ENCODE results near the gene DYSF.

The DYSF gene

DNA sequence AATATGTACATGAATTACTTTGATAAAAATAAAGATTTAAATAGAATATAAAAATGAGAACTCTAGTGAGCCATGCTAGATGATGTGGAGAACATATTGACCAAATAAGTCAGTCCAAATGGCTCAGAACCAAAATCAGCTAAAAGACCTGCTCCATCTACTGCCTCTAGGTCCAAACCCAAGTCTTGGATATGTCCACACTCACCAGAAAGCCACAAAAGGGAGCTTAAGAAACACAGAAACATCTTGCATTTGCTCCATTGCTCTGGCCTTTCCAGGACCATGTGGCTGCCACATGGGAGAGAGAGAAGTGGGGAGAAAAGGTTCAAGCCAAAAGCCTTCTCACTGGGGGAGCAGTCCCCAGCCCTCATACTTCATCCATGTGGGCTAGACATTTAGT, 272.5 kb downstream of the DYSF start:
- Histone ChIP-seq H3K27me3 (ENCODE audit: control insufficient read depth, insufficient read depth, low read length) (no peaks in the 10 kb centered on the region), H3K9me3 (ENCODE audit: control insufficient read depth, insufficient read depth, low read length) (peaks cover 3% of the 10 kb centered on the region), H3K9ac (ENCODE audit: low read depth, low read length) (no peak overlapping the region), H3K4me1 (ENCODE audit: control insufficient read depth, insufficient read depth, low read length) (no peaks in the 10 kb centered on the region), H3K36me3 (ENCODE audit: control insufficient read depth, insufficient read depth, low read length) (no peaks in the 10 kb centered on the region), H3K4me3 (ENCODE audit: low read depth, low read length) (no peak overlapping the region)

DNA sequence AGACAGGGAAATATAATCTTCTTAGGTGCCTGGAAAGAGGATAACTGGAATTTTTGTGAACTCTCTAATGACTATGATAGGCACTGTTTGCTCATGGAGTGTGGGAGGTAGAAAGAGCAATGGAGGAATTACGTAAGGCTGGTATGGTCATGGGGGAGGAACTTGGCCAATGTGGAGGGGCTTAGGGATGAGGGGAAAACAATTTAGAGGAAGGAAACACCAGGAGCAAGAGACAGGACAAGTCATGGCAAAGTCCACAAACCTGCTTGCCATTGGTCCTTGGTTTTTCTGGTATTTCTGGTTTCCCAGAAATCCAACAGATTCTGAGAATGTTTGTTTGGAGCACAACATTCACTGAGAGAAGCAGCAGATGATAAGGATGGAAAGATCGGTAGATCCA, 274.2 kb downstream of the DYSF start:
- Histone ChIP-seq H3K4me1 (ENCODE audit: control insufficient read depth, insufficient read depth, low read length) (no peaks in the 10 kb centered on the region), H3K36me3 (ENCODE audit: control insufficient read depth, insufficient read depth, low read length) (no peaks in the 10 kb centered on the region), H3K4me3 (ENCODE audit: low read depth, low read length) (no peak overlapping the region), H3K9ac (ENCODE audit: low read depth, low read length) (no peak overlapping the region), H3K9me3 (ENCODE audit: control insufficient read depth, insufficient read depth, low read length) (peaks cover 3% of the 10 kb centered on the region), H3K27me3 (ENCODE audit: control insufficient read depth, insufficient read depth, low read length) (no peaks in the 10 kb centered on the region)

DNA sequence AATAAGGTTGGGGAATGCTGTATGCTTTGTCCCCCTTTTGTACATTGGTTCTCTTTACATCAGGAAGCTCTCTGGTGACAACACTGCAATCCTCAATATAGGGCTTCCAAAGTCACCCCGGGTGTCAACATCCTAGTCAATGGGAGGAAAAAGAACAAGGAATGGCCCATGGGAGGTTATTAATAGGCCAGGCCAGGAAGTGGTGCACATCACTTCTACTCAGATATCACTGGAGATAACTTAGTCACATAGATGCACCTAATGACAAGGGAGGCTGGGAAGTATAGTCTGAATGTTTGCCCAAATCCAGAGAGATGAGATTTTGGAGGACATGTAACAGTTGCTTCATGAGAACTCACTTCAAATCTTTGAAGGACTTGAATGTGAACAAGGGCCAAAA, 274.7 kb downstream of the DYSF start:
- Histone ChIP-seq H3K4me1 (ENCODE audit: control insufficient read depth, insufficient read depth, low read length) (no peaks in the 10 kb centered on the region), H3K9ac (ENCODE audit: low read depth, low read length) (no peak overlapping the region), H3K9me3 (ENCODE audit: control insufficient read depth, insufficient read depth, low read length) (peaks cover 3% of the 10 kb centered on the region), H3K4me3 (ENCODE audit: low read depth, low read length) (no peak overlapping the region), H3K27me3 (ENCODE audit: control insufficient read depth, insufficient read depth, low read length) (no peaks in the 10 kb centered on the region), H3K36me3 (ENCODE audit: control insufficient read depth, insufficient read depth, low read length) (no peaks in the 10 kb centered on the region)

DNA sequence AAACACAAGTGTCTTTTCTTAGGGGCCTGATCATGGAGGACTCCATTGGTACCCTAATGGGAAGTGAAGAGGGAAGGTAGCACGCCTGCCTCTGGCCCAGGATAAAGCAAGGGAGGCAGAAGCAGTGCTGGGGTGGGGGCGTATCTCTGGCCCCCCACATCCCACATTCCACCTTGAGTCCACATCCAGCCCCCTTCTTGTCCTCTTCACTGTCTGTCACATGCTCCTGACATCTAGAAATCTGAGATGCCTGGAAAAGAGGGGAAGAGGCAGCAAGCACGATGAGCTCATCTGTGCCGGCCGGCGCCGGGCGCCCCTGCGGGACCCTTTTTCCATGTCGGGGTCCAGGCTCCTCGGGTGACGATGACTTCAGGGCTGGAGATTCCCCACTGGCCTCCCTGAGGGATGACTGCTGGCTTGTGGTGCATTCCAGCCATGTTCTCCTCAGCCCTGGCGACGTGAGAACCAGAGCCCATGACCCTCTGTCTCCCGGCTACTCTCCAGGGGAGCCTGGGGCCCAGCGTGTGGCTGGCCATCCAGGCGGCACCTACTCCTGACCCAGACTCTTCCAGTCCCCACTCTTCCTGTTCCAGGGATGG, 277.5 kb downstream of the DYSF start:
- Histone ChIP-seq H3K9ac (ENCODE audit: low read depth, low read length) (no peak overlapping the region), H3K4me1 (ENCODE audit: control insufficient read depth, insufficient read depth, low read length) (no peaks in the 10 kb centered on the region), H3K27me3 (ENCODE audit: control insufficient read depth, insufficient read depth, low read length) (no peaks in the 10 kb centered on the region), H3K4me3 (ENCODE audit: low read depth, low read length) (no peak overlapping the region), H3K36me3 (ENCODE audit: control insufficient read depth, insufficient read depth, low read length) (no peaks in the 10 kb centered on the region), H3K9me3 (ENCODE audit: control insufficient read depth, insufficient read depth, low read length) (no peaks in the 10 kb centered on the region)

DNA sequence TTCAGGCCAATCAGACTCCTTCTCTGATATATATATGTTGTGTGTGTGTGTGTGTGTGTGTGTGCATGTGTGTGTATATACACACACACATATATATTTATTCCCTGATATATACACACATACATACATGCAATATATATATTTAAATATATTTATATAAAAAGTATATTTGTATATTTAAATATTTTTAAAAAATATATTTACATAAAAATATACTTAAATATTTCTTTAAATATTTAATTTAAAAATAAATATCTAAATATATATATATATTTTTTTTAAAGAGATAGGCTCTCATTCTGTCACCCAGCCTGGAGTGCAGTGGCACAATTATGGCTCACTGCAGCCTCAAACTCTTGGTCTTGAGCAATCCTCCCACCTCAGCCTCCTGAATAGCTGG, 281.3 kb downstream of the DYSF start:
- H3K36me3 ChIP-seq (ENCODE audit: control insufficient read depth, insufficient read depth, low read length), result no peaks in the 10 kb centered on the region
- H3K27me3 ChIP-seq (ENCODE audit: control insufficient read depth, insufficient read depth, low read length), result no peaks in the 10 kb centered on the region
- H3K9me3 ChIP-seq (ENCODE audit: control insufficient read depth, insufficient read depth, low read length), result no peaks in the 10 kb centered on the region
- H3K4me1 ChIP-seq (ENCODE audit: control insufficient read depth, insufficient read depth, low read length), result no peaks in the 10 kb centered on the region
- H3K9ac ChIP-seq (ENCODE audit: low read depth, low read length), result no peak overlapping the region
- H3K4me3 ChIP-seq (ENCODE audit: low read depth, low read length), result no peak overlapping the region

DNA sequence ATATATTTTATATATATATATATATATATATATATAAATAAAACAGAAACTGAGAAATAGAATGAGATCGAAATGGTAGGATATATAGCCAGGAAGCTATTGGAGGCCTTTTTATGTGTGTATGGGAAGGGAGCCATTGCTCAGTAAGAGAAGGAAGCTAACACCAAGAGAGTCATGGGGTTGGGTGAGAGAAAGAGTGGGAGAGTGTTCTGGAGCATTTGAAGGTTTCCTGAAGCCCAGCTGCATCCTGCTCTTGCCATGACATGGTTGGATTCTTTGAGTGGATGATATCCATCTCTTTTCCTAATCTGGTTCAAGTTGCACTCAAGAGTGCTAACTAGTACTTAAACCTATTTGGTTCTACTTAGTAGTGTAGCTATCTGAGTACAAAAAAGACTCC, 282.3 kb downstream of the DYSF start:
- H3K36me3 ChIP-seq (ENCODE audit: control insufficient read depth, insufficient read depth, low read length), result no peaks in the 10 kb centered on the region
- no peak overlapping the region for H3K9ac ChIP-seq (ENCODE audit: low read depth, low read length)
- H3K9me3 ChIP-seq (ENCODE audit: control insufficient read depth, insufficient read depth, low read length), result no peaks in the 10 kb centered on the region
- H3K4me3 ChIP-seq (ENCODE audit: low read depth, low read length), result no peak overlapping the region
- H3K4me1 ChIP-seq (ENCODE audit: control insufficient read depth, insufficient read depth, low read length), result no peaks in the 10 kb centered on the region
- no peaks in the 10 kb centered on the region for H3K27me3 ChIP-seq (ENCODE audit: control insufficient read depth, insufficient read depth, low read length)
